NCI-H345 (cell line): ENCODE results near the gene FARSA.
"Not testable (repeated sequence)": the region's sequence is repeated elsewhere in the genome, so short reads cannot be mapped to it uniquely, and the experiment has no call there.

ENCODE experiments used
- DNase-seq: peaks from one replicate; lab custom pipeline; 2025; lab: John Stamatoyannopoulos, UW

Gene FARSA

DNA sequence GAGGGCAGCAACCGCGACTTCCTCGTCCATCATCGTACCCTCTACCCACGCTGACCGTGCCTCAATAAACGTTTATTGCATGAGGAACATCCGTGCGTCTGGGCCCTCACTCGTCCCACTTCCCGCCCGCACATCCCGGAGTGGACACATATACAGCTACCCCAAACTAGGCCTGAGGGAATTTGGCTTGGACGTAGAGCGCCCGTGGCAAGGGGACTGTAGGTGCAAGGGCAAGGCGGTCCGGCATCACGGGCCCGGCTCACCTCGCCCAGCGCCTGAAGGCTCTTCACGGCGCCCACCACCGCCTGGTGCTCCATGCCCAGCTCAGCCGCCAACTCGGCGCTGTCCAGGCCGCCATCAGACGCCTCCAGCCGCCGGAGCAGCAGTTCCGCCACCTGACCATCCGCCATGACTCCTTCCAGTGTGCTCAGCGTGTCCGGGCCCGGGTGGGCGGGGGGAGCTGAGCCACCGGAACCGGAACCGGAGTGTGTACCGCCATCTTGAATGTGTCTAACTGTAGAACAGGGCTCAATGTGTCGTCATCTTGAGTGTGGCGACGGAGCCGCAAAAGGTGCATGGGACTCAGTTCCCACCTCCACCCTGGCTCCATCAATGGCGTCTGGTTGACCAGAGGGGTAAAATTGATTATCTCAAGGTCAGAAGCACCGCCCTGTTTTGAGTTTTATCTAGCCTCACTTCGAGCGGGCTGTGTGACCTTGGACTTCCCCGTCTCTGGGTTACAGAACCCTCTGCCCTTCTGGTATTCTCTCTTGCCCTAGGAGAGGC lies at the start of gene FARSA:
Gene FARSA, minus strand, starts transcription at position 425 of the 786 bp plus-strand sequence. Its CDS starts 15 bp downstream, at position 410.
- DNase-seq = peak; percentile 59

DNA sequence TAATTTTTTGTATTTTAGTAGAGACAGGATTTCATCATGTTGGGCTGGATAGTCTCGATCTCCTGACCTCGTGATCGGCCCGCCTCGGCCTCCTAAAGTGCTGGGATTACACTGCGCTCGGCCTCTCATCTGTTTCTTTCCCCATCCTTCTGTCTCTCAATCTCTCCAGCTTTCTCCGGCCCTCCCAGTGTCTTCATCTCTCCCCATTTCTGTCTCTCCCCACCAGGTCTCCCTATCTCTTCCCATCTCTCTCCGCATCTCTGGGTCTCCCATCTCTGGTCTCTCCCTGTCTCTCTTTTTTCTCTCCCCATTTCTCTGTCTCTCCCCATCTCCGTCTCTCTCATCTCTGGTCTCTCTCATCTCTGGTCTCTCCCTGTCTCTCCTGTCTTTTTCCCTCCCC lies 49.6 kb upstream of the FARSA start:
- no peak for DNase-seq

DNA sequence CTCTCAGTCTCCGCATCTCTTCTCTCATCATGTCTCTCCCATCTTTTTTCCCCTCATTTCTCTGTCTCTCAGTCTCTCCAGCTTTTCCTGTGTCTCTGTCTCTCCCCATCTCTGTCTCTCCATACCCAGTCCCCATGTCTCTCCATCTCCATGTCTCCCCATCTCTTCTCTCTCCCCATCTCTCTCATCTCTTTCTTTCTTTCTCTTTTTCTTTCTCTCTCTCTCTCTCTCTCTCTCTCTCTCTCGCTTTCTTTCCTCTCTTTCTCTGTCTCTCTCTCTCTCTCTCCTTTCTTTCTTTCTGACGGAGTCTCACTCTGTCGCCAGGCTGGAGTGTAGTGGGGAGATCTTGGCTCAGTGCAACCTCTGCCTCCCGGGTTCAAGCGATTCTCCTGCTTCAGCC lies 49.1 kb upstream of the FARSA start:
- no peak for DNase-seq

DNA sequence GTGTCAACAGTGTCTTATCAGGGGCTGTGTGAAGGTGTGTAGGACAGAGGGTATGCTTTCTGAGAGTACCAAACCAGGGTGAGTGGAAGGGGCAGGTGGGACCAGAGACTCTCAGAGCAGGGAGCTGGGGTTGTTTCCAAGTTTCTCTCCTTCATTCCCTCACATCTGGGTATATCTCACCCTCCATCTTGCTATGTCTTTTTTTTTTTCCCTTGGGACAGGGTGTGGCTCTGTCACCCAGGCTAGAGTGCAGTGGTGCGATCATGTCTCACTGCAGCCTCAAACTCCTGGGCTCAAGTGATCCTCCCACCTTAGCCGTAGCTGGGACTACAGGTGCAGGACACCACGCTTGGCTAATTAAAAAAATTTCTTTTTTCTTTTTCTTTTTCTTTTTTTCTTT lies 46.5 kb upstream of the FARSA start:
- DNase-seq = no peak

DNA sequence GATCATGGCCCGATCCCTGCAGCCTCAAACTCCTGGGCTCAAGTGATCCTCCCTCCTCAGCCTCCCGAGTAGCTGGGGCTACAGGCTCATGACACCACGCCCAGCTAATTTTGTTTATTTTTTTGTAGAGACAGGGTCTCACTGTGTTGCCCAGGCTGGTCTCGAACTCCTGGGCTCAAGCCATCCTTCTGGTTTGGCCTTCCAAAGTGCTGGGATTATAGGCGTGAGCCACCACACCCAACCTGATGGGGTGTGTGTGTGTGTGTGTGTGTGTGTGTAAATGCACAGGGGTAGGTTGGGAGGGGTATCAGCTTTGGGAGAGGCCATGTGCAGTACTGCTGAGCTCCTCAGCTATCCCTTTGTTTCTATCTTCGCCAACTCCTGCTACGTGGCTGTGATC lies 42.6 kb upstream of the FARSA start:
- DNase-seq = not testable (repeated sequence)

DNA sequence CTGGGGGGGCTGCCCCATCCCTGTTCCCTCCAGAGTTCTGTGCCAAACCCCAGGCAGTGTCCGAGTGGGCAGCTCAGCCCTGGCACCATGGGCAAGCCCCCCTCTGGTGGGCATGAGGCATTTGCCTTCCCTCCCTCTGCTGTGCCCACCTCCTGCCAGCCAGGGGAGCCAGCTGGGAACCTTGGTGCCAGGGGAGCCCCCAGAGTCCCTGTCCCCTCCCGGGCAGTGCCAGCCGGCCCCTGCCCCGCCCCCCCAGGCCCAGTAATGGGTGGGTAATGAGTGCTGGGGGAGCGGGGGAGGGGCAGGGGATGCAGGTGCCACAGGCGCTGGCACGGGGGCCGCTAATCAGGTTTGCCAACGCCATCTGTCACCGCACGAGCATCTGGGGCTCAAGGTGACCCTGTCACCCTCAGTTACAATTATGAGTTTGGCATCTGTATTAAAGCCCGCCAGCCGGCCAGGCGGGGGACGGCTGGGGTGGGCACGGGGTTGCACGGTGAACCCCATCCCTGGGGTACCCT lies 41.8 kb upstream of the FARSA start:
- DNase-seq = no peak

DNA sequence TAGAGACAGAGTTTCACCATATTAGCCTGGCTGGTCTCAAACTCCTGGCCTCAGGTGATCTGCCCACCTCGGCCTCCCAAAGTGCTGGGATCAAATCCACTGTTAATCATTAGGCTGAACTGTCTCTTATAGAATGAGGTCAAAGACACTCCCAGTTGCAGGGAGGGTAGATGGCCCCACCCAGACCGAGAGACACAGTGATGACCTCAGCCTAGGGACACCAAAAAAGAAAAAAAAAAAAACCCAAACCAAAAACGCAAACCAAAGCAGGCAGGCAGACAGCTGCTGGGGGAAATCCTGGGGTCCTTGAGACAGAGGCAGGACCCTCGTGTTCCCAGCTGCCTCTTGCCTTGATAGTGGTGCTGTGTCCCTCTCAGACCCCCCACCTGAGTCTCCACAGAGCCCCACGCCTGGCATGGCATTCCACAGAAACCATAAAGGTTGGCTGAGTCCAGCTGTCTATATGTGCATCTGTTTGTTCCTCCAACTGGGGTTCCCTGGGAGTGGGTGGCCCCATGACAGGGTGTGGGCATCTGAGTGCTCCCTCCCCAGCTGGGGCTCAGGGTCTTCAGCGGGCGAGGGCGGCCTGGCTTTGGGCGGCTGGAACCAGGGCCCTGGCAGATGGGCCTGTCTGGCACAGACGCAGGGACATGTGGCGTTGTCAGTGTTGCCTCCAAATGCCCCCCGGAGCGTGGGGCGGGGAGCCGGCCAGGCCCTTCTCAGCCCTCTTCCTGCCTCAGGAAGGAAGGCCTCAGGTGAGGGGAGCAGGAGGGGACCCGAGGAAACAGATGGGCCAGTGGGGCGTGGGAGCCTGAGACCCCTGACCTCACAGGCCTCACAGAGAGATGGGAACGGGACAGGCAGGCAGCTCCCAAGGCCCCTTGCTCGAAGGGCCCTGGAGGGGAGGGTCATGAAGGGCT lies 41.0 kb upstream of the FARSA start:
- no peak for DNase-seq

DNA sequence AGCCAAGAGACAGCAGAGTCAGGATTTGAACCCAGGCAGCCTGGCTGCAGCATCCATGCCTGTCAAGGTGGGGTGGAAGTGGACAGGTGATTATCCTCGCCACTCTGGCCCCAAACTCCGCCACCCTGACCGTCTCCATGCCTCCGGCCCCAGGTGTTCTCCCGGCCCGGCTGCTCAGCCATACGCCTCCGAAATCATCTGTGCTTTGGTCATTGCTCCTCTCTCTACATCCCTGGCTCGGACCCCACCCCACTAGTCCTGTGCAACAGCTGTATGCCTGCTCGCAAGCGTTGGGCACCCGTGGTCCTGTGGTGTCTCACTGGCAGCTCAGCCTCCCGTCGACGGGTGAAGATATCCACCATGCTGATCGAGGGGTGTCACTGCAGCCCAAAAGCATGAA lies 39.7 kb upstream of the FARSA start:
- no peak for DNase-seq

DNA sequence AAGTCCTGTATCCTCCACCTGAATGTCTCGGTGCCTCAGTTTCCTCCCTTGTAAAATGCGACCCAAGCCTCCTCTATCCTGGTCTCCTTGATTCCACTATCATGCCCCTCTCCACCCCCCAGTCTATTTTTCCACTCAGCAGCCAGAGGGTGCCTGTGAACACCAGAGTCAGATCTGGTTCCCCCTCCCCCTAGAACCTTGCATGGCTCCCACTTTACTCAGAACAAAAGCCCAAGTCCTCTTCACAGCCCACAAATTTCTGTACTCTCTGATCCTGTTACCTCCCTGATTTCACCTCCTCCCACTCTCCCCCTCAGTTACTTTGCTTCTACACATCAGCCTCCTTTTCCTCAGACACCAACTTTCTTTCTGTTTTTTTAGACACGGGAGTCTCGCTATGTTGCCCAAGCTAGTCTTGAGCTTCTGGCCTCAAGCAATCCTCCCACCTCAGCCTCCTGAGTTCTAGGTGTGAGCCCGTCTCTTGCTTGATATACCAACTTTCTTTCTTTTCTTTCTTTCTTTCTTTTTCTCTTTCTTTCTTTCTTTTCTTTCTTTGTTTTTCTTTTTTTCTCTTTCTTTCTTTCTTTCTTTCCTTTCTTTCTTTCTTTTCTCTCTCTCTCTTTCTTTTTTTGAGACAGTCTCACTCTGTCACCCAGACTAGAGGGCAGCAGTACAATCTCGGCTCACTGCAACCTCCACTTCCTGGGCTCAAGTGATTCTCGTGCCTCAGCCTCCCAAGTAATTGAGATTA lies 36.7 kb upstream of the FARSA start:
- no peak for DNase-seq

DNA sequence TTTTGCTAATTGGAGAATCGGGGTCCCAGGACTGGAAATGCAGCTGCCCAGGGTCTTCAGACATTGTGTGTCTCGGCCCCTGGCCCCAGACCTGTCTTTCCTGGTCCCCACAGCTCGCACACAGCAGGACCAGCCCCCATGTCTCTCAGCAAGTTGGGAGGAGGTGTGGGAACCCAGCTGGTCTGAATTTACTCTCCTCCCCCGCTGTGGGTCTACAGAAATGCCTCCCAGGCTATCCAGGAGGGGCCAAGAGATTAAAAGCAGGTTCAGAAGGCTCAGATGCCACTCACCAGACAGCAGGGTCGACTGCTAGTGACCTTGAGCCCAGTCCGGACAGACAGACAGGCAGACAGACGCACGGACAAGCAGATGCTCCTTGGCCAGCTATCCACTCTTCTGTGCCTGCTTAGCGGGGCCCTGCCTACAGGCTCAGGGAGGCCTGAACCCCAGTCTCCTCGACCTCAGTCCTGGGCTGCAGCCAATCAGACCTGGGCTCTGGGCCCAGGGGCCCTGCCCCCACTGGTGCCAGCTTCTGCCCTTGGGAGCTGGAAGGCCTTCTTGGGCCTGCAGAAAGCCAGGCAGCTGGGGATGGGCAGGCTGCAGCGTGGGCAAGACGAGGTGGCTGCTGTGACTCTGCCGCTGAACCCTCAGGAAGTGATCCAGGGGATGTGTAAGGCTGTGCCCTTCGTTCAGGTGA lies 35.9 kb upstream of the FARSA start, which contains the start of gene DAND5:
Gene DAND5, plus strand, starts transcription at position 285 of the 697 bp plus-strand sequence. Its CDS starts 85 bp downstream, at position 370.
- DNase-seq = no peak

DNA sequence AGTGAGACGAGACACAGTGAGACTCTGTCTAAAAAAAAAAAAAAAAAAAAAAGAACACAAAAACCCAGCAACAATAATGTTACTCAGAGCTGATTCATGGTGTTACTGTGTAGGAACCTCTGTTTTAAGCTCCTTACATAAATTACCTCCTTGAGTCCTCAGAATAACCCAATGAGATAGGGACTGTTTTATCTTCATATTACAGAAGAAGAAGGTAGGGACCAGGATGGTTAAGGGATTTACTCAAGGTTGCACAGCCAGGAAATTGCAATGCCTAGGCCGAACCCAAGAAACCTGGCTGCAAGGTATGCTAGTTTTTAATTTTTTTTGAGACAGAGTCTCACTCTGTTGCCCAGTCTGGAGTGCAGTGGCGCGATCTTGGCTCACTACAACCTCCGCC lies 34.4 kb upstream of the FARSA start:
- DNase-seq = no peak

DNA sequence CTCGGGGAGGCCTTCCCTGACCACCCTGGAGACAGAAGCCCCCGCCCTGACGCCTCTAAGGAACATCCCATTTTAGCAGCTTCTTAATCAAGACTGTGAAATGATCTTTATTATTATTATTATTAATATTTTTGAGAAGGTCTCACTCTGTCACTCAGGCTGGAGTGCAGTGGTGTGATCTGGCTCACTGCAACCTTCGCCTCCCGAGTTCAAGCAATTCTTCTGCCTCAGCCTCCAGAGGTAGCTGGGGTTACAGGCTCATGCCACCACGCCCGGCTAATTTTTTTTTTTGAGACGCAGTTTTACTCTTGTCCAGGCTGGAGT lies 32.3 kb upstream of the FARSA start:
- DNase-seq = no peak

DNA sequence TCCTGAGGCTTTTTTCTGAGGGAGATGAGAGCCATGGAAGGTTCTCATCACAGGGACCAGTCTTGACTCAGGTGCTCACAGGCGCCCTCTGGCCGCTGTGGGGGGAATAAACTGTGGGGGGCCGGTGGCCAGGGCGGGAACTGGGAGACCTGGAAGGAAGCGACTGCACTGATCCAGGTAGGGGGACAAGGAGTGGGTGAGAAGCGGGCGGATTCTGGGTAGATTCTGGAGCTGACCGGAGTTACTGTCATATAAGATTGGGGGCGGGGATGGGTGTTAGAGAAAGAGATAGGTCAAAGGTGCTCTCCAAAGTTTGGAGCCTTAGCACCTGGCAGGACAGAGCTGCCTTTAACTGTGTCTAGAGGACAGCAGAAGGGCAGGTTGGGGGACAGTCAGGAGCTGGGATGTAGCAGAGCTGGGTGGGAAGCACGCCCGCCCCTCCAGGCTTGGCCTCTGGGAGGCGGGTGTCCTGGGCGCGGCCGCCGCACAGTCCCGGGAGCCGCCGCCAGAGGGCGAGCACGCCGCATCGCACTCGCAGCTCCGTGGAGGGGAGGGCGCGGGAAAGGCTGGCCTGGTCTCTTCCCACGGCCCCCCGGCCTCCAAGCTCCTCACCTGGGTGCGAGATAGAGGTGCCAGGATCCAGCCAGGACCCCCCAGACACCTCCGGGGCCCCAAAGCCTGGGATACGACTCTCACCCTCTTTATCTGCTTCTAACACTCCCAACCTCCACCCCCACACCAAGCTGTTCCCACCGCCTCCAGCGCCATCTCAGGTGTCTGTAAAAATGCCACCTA lies 31.7 kb upstream of the FARSA start:
- DNase-seq = peak; percentile 44

DNA sequence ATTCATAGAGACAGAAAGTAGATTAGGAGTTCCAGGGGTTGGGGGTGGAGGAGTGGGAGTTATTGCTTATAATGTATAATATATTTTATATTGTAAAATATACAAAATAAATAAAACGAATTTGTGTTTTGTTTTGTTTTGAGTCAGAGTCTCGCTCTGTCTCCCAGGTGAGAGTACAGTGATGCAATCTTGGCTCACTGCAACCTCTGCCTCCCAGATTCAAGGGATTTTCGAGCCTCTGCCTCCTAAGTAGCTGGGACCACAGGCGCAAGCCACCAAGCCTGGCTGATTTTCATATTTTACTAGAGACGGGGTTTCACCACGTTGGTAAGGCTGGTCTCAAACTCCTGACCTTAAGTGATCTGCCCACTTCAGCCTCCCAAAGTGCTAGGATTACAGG lies 26.0 kb upstream of the FARSA start:
- DNase-seq = no peak

DNA sequence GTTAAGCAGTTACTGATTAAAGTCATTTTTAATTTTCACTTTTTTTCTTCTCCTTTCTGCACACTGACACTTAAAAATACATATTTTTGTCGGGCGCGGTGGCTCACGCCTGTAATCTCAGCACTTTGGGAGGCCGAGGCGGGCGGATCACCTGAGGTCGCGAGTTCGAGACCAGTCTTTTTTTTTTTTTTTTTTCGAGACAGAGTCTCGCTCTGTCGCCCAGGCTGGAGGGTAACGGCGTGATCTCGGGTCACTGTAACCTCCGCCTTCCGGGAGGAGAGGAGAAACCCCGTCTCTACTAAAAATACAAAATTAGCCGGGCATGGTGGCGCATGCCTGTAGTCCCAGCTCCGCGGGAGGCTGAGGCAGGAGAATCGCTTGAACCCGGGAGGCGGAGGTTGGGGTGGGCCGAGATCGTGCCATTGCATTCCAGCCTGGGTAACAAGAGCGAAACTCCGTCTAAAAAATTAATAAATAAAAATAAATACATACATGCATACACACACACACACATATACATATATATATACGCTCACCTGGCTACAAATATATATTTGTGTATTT lies 24.0 kb upstream of the FARSA start:
- DNase-seq = not testable (repeated sequence)

DNA sequence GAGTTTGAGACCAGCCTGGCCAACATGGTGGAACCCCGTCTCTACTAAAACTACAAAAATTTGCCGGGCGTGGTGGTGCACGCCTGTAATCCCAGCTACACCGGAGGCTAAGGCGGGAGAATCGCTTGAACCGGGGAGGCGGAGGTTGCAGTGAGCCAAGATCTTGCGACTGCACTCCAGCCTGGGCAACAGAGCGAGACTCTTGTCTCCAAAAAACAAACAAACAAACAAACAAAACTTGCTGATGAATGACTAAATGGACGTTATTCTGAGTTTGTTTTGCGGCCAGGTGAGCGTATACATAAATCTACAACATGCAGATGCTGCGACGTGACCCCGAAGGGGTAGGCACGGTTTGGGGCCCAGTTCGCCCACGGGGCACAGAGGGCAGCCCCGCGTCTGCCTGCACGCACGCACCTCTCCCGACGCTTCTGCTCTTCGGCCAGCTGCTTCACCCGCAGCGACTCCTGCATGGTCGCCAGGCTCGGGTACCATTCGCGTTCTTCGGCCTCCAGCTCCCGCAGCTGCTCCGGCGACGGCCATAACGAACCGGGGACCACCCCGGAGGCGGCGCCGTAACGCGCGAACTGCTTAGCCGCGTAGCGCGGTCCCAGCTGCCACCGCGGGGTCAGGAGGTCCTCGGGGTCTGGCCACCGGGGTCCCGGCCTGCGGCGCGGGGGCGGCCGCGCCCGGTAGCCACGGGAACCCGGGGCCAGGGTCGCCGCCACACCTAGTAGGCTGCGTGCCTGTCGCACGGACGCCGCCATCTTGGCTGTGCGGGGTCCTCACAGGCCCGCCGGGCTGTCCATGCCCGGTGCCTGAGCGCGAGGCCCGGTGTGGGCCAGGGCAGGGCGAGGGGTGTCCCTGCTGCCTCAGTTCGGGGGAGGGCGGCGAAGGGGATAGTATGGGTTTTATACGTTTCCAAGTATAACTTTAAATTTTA lies 23.2 kb upstream of the FARSA start, which contains the start of gene GADD45GIP1:
Gene GADD45GIP1, minus strand, starts transcription at position 778 of the 943 bp plus-strand sequence. Its CDS starts 11 bp downstream, at position 767.
- DNase-seq = peak; percentile 39

DNA sequence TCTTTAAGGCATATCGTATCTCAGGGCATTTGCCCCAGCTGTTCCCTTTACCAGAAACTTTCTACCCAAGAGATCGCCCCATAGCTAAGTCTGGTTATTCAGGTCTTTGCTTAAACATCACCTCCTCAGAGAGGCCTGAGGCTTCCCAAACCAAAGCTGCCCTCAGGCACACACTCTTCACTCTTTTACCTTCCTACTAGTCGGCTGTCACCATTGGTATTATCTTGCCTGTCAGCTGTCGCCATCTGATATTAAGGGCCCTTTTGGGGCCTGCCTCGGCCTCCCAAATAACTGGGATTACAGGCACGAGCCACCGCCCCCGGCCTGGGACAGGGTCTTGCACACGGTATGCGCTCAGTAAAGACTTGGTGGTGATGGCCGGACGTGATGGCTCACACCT lies 22.5 kb upstream of the FARSA start:
- DNase-seq = no peak

DNA sequence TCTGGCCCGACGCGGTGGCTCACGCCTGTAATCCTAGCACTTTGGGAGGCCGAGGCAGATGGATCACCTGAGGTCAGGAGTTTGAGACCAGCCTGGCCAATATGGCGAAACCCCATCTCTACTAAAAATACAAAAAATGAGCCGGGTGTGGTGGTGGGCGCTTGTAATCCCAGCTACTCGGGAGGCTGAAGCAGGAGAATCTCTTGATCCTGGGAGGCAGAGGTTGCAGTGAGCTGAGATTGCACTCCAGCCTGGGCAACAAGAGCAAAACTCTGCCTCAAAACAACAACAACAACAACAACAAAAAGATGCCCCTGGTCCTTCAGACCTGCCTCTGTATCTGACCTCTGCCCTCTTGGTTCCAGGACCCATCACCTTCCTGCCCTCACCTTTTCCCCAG lies 22.1 kb upstream of the FARSA start:
- not testable (repeated sequence) for DNase-seq

DNA sequence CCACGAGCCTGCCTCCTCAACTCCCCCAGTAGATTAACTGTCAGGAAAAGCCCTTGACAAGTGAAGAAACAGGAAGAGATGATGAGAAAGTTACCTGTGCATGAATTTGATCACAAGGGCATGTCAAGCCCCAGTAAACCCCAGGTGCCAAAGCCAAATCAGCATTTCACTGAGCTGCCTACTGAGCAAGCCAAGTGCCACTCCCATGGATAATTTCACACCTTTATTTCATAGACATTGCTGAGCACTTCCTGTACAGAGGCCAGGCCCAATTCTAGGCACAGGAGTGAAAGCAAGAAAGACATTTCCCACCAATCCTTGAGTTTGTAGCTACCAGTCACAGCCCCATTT lies 21.1 kb upstream of the FARSA start:
- no peak for DNase-seq
